GM18867 (cell line): ENCODE measurements around the gene LGALS7B.
A peak's percentile ranks its signal among the peaks of the same experiment; 100 is the strongest.
"Not testable (repeated sequence)": the region's sequence is repeated elsewhere in the genome, so short reads cannot be mapped to it uniquely, and the experiment has no call there.

Experiments
- ATAC-seq: cut with Tn5 transposase; IDR thresholded peaks from one replicate; pipeline ENCODE4 v1.9.1; 2021; ENCODE audit warnings: mild to moderate bottlenecking, moderate library complexity; ENCODE audit not compliant: unreplicated experiment

LGALS7B gene

DNA sequence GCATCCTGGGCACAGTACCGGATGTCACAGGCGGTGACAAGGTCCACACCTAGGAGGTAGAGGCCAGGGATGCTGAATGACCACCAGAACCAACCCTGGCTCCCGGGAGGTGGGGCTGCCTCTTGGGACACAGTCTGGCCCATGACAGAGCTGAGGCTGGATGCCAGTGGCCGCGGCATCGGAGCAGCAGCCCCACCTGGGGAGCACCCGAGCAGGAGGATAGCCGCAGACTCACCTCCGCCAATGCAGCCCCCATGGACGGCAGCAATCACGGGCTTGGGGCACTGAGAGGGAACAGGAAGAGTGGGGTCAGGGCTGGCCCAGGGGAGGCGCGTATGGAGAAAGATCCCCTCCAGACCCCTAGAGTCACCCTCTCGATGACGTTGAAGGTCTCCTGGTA is 28.1 kb downstream of the LGALS7B start:
- no peak for ATAC-seq

DNA sequence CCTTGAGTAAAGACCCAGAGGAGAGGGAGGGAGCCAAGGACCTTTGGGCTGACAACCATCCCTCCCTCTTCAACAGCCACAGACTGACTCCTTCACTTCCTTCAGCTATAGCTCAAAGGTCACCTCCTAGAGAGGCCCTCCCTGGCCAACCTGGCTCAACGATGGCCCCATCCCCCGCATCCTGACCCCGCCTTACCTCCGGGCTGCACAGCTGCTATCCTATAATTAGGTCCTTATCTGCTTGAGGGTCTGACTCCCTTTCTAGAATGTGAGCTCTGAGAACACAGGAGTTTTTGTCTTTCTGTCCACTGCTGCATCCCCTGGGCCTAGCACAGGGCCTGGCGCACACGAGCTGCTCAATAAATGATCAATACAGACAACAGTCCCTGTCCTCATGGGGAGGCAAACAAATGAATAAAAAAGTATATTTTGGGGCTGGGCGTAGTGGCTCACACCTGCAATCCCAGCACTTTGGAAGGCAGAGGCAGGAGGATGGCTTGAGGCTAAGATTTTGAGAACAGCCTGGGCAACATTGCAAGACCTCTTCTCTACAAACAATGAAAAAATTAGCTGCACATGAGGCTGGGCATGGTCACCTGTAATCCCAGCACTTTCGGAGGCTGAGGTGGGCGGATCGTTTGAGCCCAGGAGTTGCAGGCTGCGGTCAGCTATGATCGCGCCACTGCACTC is 30.4 kb downstream of the LGALS7B start:
- no peak for ATAC-seq

DNA sequence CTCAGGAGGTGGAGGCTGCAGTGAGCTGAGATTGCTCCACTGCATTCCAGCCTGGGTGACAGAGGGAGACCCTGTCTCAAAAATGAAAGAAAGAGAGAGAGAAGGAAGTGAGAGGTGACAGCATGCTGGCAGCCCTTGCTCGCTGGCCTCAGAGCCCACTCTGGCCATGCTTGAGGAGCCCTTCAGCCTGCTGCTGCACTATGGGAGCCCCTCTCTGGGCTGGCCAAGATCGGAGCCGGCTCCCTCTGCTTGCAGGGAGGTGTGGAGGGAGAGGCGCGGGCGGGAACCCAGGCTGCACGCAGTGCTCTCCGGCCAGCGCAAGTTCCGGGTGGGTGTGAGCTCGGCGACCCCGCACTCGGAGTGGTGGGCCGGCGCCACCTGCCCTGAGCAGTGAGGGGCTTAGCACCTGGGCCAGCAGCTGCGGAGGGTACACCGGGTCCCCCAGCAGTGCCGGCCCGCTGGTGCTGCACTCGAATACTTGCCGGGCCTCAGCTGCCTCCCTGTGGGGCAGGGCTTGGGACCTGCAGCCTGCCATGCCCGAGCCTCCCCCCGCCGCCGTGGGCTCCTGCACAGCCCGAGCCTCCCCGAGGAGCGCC is 32.3 kb downstream of the LGALS7B start:
- ATAC-seq: not testable (repeated sequence)

DNA sequence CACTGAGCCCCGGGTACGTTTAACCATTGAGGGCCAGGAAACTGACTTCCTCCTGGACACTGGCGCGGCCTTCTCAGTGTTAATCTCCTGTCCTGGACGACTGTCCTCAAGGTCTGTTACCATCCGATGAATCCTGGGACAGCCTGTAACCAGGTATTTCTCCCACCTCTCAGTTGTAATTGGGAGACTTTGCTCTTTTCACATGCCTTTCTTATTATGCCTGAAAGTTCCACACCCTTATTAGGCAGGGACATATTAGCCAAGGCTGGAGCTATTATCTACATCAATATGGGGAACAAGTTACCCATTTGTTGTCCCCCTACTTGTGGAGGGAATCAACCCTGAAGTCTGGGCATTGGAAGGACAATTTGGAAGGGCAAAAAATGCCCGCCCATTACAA is 36.9 kb downstream of the LGALS7B start:
- not testable (repeated sequence) for ATAC-seq

DNA sequence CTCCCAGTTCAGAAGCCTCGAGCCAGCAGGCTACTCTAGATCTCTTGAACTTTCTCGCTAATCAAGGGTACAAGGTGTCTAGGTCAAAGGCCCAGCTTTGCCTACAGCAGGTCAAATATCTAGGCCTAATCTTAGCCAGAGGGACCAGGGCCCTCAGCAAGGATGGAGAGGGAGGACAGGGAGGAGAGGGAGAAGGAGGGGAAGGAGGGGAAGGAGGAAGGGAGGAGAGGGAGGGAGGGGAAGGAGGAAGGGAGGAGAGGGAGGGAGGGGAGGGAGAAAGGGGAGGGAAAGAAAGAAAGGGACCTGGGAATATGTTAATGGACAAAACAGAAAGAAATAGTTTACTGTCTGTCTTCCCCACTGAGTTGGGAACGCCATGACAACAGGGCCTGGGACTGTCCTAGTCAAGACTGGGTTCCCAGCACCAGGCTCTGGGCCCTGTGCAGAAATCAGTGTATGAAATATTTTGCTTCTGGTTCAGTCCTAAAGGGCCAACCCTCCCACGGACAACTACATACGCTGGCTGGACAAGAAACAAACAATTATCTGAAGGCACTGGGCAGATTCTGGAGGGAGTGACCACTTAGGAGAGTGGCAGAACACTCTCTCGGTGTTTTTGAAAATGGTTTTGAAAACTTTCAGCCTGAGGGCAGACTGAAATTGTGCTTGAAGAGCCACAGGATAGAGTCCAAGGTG is 38.0 kb downstream of the LGALS7B start:
- ATAC-seq: no peak

DNA sequence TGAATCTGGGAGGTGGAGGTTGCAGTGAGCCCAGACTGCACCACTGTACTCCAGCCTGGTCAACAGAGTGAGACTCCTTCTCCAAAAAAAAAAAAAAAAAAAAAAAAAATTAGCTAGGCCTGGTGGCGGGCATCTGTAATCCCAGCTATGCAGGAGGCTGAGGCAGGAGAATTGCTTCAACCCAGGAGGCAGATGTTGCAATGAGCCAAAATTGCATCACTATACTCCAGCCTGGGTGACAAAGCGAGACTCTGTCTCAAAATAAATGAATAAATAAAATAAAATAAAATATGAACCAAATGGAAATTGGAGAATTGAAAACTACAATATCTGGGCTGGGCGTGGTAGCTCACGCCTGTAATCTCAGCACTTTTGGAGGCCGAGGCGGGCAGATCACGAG is 40.2 kb downstream of the LGALS7B start:
- not testable (repeated sequence) for ATAC-seq

DNA sequence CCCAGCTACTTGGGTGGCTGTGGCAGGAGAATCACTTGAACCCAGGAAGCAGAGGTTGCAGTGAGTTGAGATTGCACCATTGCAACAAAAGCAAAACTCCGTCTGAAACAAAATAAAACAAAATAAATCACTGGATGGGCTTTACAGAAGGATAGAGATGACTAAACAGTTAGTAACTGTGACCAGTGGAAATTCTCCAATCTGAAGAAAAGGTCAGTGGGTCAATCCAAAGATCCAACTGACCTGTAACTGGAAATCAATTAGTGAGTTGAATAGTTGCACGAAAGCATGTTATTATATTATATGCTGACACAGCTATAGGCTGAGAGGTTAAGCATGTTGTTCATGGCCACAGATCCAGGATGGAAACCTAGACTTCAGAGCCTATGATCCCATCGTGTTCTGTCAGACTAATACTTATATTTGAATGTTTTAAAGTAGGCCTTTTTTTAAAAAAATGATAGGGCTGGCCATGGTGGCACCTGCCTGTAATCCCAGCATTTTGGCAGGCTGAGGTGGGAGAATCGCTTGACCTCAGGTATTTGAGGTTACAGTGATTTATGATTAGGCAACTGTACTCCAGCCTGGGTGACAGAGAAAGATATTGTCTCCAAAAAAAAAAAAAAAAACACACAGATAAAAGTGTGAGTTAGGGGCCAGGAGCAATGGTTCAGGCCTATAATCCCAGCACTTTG is 41.2 kb downstream of the LGALS7B start:
- ATAC-seq: no peak

DNA sequence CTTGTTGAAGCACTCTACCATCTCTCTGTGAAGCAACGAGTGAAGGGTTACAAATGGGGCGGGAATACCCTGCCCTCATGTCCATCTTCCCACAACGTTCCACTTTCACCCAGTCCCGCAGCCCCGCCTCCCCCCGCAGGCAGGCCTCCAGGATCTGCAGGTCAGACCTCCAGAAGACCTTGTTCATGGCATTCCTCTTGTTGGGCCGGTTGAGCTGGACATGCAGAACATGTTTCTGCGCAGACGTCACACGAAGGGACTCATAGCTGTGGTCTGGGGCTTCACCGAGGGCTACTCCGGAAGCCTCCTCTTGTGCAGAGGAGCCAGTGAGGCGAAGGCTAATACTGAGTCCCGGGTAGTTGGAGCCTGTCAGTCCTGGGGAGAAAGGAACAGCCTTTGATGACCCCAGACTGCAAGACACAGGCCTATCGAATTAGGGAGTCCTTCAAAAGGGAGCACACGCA is 42.2 kb downstream of the LGALS7B start:
- peak; percentile 22 for ATAC-seq

DNA sequence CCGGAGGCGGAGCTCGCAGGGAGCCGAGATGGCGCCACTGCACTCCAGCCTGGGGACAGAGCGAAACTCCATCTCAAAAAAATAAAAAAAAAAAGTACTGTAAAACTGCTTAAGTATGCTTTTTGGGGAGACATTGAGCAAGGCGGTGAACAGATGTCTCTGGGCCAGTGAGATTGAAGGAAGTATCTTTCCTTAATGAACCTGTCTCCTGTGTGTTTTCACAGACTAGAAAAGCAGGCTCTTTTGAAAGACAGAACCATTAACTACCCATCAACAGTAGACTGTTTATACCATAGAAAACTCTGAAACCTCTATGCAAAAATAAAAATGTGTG is 44.1 kb downstream of the LGALS7B start:
- no peak for ATAC-seq

DNA sequence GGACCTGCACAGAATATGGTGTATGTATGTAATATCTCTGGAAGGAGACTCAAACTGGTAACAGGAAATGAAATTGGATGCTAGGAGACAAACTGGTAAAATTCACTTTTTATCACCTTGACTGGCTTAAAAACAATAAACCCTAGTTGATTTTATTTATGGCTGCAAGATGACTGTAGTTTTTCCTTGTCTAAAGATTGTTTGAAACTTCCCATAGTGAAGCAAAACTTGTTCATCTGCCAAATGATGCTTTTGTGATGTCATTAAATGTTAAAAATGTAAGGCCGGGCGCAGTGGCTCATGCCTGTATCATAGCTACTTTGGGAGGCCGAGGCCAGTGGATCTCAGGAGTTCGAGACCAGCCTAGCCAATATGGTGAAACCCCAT is 45.1 kb downstream of the LGALS7B start:
- no peak for ATAC-seq

DNA sequence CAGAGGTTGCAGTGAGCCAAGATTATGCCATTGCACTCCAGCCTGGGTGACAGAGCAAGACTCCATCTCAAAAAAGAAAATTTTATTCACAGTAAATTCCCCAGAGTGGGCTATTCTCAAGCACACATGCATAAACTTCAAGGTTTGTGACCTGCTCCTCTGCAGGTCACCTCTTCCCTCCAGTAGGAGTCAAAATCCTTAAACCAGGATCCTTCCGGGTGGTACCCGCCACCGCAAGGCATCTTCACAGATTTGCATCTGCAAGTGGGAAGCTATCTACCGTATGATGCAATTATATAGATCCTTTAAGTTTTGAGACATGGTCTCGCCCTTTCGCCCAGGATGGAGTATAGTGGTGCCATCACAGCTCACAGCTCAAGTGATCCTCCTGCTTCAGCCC is 45.6 kb downstream of the LGALS7B start:
- ATAC-seq: no peak

DNA sequence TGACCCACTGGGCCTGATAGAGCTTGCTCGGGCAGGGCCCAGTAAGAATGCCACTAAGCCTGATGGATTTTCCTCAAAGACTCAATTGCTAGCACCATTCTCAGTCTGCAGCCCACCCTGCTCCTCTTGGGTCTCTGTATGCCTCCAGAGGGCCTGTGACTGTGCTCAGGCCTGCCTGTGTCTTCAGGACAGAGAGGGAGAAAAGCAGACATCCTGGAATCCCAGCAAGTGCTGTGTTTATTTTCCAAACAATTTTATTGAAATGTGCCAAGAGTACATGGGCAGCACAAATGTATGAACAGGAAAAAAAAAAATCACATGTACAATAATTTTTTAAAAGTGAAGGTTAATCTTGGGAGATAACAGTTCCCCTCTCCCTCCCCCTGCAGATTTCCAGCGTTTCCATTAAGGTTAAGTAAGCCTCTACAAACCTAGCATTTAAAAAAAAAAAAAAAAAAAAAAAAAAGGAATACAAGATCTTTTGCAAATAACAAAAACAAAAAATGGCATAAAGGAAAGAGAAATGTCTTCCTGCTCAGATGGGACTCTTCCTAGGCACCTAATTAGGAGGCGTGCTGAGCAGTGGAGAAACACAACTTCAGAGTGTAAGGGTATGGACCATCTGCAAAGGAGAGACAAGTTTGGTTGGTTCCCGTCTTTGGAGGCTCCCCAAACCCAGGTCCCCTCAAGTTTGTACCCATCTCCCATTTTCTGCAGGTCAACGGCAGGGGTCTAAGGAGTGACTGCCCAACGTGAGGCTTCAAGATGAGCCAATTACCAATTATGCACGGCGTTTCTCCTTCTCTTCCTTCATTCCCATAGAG is 47.4 kb downstream of the LGALS7B start:
- no peak for ATAC-seq

DNA sequence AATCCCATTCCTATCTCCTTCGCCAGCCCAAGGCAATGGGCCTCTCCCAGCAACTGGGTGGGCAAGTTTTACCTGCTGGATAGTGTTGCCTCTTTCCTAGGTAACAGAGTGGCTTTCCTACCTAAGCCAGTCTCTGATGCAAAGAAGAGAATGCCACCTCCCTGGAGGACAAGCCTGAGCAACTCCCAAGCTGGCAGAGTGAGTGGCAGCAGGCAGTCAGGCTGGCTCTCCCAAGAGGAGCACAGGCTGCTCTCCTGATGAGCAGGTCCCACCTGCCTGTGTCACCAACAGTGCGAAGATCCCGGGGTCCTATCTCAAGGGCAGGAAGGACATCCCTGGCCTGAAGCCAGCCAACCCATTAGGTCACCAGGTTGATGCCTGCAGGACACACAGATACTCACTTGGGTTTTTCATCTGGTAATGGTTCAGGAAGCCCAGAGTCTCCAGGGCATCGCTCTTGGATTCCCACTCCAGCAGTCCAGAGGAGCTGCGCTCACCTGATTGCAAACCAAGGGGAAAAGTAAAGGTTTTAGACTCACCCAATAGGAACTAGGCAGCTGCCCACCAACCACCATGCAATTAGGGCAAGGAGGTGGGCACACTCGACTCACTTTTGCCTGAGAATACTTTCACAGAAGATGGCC is 48.1 kb downstream of the LGALS7B start:
- no peak for ATAC-seq

DNA sequence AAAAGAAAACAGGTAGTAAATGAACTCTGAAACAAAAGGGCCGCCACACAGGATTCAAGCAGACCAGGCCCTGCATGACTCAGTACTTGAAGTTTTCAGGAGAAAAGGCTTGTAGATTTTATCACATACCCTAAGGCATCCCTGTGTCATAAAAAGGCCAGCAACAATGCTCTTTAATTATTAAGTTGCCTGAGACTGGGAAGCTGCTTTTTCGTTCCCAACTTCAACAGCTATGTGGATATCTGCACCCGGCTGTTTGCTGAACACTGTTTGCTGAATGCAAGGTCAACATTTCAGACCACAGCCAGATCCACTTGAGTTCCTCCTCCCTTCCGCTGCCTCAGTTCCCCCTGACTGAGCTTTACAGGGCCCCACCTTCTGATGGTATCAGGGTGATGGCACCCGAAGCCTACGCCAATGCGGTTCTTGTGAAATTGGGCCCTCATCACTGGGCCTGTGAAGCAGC is 48.7 kb downstream of the LGALS7B start:
- ATAC-seq: no peak

DNA sequence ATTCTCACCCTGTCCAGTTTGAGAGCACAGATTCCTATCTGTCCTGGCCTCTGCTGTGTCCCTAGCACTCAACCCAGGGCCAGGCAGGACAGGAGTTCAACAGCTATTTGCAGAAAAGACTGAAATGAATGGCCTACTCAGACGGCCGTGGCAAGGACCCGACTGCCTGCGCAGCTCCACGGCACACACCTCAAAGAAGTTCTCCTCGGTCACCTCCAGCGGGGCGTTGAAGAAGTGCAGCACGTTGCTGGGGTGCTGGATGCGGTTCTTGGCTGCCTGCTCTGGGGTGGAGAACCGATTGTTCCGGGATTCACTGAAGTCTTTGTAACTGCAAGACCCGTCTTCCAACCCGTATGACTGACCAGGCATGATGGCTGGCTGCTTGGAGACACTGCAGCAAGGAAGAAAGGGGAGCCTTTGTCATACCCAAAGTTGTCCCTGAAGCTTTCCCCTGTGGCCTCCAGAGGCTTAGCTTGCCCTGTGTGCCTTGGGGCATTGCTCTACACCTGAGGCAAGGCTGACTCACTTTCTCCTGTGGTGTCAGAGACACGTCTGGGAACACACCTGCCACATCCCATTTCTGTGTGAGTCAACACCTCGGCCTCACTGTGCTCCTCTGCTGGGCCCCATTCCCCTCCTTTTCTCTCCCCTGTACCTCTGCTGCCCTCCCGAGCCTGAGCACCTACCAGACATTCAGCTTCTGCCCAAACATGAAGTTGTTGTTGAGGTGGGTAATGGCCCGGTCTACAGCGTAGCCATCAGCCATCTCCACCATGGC is 49.4 kb downstream of the LGALS7B start:
- no peak for ATAC-seq

DNA sequence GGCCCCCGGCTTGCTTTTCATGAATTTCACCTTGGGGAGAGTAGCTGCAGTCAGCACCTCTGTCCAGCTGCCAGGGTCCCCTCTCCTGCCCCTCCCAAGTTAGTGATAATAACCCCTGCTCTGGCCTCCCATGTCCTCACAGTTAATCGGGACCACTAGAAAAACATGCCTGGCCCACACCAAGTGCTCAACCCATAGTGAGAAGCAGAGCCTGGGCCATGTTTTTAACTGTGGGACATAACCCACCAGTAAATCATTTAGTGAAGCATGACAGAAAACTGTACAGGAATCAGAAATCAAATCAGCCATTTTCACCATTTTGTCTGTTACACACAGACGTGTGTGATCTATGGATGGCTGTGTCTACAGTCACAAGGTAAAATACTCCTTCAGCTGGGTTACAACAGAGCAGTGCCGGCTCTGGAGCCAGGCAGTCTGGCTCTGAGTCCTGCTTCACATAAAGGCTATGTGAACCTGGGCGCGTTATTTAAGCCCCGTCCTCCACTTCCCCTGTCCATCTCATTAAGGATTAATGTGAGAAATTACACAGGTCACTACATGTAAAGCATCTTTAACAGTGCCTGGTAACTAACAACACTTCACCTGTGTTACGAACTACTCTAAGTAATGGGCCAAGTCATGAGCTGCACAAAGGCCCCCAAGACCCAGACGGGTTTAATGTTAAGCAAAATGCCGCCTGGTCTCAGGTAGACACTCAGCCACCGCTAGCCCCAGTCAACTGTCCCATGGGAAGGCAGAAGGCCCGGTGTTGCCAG is 50.2 kb downstream of the LGALS7B start:
- ATAC-seq: no peak

DNA sequence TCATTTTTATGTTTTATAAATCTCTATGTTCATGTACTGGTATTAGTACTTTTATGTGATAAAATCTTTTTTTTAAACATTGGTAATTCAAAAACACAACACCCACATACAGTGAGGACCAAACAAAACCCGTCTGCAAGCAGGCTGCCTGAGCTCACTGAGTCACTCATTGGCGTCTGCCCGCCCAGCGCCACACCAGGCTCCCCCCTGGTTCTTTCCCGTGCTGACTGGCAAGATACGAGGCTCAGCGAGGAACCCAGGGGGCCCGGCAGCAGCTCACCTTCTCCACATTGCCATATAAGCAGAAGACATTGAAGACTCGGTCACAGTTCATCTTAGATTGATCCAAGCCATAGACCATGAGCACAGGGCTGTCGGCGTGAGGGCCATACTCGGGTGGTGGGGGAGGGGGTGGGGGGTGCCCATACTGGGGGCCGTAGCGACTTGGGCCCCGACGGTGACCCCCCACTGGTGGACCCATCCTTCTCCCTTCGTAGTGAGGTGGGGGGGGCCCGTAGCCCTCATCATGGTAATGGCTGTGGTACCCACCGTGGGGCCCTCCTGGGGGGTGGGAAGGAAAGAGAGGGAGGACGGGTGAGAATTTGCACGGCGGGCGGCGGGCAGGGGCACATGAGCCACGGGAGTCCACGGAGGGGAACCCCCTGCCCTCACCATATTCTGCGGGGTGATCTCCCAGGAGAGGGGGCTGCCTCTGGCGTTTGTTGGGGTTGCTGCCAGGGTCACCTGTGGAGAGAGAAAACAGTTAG is 51.0 kb downstream of the LGALS7B start:
- no peak for ATAC-seq

DNA sequence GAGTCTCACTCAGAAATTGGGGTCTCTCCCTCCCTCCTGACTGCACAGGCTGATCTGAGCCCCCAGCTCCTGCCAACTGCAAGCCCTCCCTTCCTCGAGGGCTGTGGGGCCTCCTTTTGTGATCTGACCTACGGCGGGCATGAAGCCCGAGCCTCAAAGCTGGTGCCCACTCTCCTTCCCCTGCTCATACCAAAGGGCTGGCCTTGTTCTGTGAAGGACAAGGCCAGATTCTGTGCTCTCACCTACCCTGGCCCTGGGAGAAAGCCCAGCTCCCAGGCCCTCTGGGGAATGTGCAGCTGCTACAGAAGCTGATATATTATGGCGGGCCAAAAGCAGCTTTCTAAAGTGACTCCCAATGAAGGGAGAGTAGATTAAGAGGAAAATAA is 51.6 kb downstream of the LGALS7B start:
- ATAC-seq: no peak
